GM12891 (cell line): ENCODE results near the gene SPATA33.

Experiments used
- POLR2A ChIP-seq: IDR thresholded peaks from 2 replicates; pipeline ENCODE4 v1.6.1; 2011; ENCODE audit warnings: low read depth, low read length, control low read depth
- POLR2AphosphoS5 ChIP-seq: IDR thresholded peaks from 2 replicates; pipeline ENCODE4 v1.6.1; 2011; ENCODE audit warnings: low read depth, low read length, control low read depth
- TAF1 ChIP-seq: IDR thresholded peaks from 2 replicates; pipeline ENCODE4 v1.6.1; 2011; ENCODE audit warnings: low read depth, low read length, control low read depth

DNA sequence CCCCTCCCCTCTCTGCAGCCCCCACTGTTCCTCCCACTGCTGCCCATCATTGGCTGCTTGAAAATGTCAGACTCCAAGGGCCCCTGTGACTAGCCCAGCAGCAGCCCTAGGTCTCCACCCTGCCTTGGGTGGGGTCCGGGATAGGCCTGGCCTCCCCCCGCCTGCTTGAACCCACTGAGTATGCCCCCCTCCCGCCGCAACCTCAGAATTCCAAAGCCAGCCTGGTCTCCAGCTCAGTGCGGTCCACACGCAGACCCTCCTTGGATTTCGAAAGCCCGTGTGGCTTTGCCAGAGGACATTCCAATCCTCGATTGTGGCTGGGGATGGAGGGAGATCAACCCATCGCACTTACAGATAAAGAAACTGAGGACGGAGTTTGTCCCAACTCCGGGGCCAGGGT lies 37.8 kb upstream of the SPATA33 start:
- TF ChIP-seq POLR2AphosphoS5 (no peak), POLR2A (no peak), TAF1 (no peak)
